ENCODE results near the gene KIAA1958.

DNA sequence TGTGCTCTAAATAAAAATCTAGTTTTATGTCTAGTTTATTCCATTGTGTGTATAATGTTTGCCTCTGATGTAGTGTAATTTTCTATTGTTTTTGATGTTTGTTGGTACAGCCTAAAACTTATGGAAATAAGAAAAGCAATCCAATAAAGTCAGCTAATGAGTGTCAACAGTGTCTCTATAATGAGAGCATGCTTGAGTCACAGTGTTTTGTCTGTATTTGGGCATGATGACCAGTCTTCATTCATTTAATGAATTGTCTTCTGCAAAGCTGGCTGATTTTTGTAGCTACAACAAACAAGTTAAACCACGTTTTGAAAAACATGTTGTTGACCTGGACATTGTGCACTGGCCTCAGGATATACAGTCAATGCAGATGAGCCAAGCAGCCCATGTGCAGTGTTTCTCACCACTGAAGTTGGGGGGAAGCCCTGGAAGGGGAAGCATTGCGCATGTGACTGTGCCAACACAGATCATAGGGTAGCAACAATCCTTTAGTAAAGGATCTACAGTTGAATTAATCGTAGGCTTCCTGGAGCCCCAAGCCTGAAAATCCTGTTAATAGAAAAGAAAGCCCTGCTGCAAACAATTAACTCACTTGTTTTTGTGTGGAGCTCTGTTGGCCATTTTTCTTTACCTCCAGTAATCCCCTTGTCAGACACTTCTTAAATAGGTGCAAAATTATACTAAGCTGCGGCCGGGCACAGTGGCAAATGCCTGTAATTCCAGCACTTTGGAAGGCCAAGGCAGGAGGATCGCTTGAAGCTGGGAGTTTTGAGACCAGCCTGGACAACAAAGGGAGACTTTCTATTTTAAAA lies 143.3 kb downstream of the KIAA1958 start:
- TF ChIP-seq CTCF (IDR thresholded peaks at IDR 0.05) (no peak), EP300 (IDR thresholded peaks at IDR 0.05; ENCODE audit: borderline replicate concordance in 1 of 2, low read depth in 1 of 2, low read length in 1 of 2) (no peak), JUND (IDR thresholded peaks at IDR 0.05) (no peak), MAX (IDR thresholded peaks at IDR 0.05; ENCODE audit: low read depth) (no peak), YY1 (IDR thresholded peaks at IDR 0.05; ENCODE audit: low read depth) (no peak), RAD21 (IDR thresholded peaks at IDR 0.05; ENCODE audit: low read length) (no peak), REST (IDR thresholded peaks at IDR 0.05; ENCODE audit: low read depth, low read length) (no peak), USF1 (IDR thresholded peaks at IDR 0.05; ENCODE audit: borderline replicate concordance, low read depth) (no peak), EZH2phosphoT487 (IDR thresholded peaks at IDR 0.05; ENCODE audit: borderline replicate concordance, low read depth) (no peak), TAF1 (IDR thresholded peaks at IDR 0.05; ENCODE audit: borderline replicate concordance, low read depth, low read length) (no peak), POLR2AphosphoS5 (IDR thresholded peaks at IDR 0.05; ENCODE audit: low read depth, low read length) (no peak)
